Ectodermal cell (in vitro differentiated cells): Measurements from ENCODE around the gene SPOCD1.

Experiments
- H3K27ac ChIP-seq: 2 replicates; pipeline ENCODE4 v1.7.0; 2013; ENCODE audit warnings: mild to moderate bottlenecking, low read depth, low read length; ENCODE audit not compliant: insufficient read depth, poor library complexity, severe bottlenecking
- H3K27me3 ChIP-seq: 2 replicates; pipeline ENCODE4 v1.7.0; 2013; ENCODE audit warnings: mild to moderate bottlenecking, low read length; ENCODE audit not compliant: insufficient read depth, control insufficient read depth, poor library complexity, severe bottlenecking
- H3K36me3 ChIP-seq: one replicate; pipeline ENCODE4 v1.7.0; 2013; ENCODE audit warnings: low read length; ENCODE audit not compliant: control insufficient read depth, insufficient read depth
- H3K4me1 ChIP-seq: one replicate; pipeline ENCODE4 v1.7.0; 2013; ENCODE audit warnings: low read length; ENCODE audit not compliant: control insufficient read depth, insufficient read depth
- H3K4me3 ChIP-seq: 2 replicates; pipeline ENCODE4 v1.7.0; 2013; ENCODE audit warnings: low read depth, low read length, control low read depth; ENCODE audit not compliant: insufficient read depth
- H3K9me3 ChIP-seq: 2 replicates; pipeline ENCODE4 v1.7.0; 2013; ENCODE audit warnings: mild to moderate bottlenecking, low read length, moderate library complexity; ENCODE audit not compliant: control insufficient read depth
- WGBS, 2 experiments: methylation state at CpG; one replicate each; pipeline ENCODE4 v1.1.7; 2013; ENCODE audit warnings: missing lambda C conversion rate in 2 of 2; 5-methylcytosine and 5-hydroxymethylcytosine counted together

Gene SPOCD1

GRCh38 chr1:31802190-31803150 lies 13.4 kb downstream of the SPOCD1 start:
- no peak overlapping the region for H3K4me3 ChIP-seq
- 86 to 87% methylated on average over 12 to 13 of the region's 13 CpGs for WGBS, 2 experiments
- no peaks in the 10 kb centered on the region for H3K27me3 ChIP-seq
- peaks cover 35% of the 10 kb centered on the region for H3K4me1 ChIP-seq
- no peaks in the 10 kb centered on the region for H3K9me3 ChIP-seq
- no peaks in the 10 kb centered on the region for H3K36me3 ChIP-seq
- no peak overlapping the region for H3K27ac ChIP-seq

- WGBS, 2 experiments: 92% methylated on average over 1 of the region's 1 CpG; no CpG with 5 or more reads in 1 of the 2 experiments
- Histone ChIP-seq H3K36me3 (no peaks in the 10 kb centered on the region), H3K4me3 (no peak overlapping the region), H3K27ac (no peak overlapping the region), H3K4me1 (peaks cover 37% of the 10 kb centered on the region), H3K27me3 (no peaks in the 10 kb centered on the region), H3K9me3 (no peaks in the 10 kb centered on the region)
These were observed 14.4 kb downstream of the SPOCD1 start for GRCh38 chr1:31801458-31801857.

DNA sequence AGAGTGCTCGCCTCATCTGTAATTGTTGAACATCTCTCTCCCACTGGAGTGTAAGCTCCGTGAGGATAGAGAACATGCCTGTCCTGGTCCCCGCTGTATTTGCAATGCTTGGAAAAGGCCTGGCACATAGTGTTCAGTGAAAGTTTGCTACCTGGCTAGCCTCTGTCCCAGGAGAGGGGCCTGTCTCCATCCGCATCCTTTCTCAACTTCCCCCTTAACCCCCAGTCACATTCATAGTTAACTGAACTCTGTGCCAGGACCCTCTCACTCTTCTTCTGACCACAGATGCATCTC lies 15.2 kb downstream of the SPOCD1 start:
- 94% methylated on average over 4 of the region's 4 CpGs for WGBS, 2 experiments
- Histone ChIP-seq H3K9me3 (no peaks in the 10 kb centered on the region), H3K27ac (no peak overlapping the region), H3K27me3 (no peaks in the 10 kb centered on the region), H3K4me1 (peaks cover 37% of the 10 kb centered on the region), H3K36me3 (no peaks in the 10 kb centered on the region), H3K4me3 (no peak overlapping the region)

- 85 to 88% methylated on average over 16 of the region's 16 CpGs for WGBS, 2 experiments
- H3K27ac ChIP-seq: no peak overlapping the region
- H3K4me1 ChIP-seq: peaks cover 37% of the 10 kb centered on the region
These were observed 15.7 kb downstream of the SPOCD1 start for GRCh38 chr1:31799895-31800673.

DNA sequence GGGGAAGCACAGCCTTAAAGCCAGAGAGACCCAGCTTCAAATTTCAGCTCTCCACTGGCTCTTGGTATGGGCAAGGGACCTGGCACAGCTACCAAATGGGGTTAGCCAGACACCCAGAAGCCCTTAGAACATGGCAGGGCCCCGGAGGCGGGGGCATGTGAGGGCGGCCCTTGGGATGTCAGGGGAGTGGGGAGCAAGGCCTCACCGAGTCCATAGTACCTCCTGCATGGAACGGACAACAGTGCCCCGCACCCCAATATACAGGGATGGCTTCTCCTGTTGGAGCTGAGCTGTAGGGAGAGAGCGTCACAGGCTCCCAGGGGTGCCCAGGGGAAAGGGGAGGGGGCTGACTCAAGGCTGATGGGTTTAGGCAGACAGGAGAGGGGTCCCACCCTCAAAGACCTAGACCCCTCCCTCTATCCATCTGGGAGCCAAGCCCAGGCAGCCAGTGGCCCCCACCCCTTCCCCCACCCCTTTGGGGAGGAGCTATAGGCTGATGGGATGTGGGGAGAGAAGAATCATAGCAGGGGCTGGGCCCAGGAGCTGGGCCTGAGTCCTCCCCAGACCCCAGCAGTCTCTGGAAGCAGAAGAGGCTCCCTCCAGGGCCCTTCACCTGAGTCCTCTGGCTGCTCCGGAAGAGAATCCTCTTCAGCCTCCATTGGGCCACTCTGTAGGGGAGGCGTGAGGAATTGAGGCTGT lies 16.5 kb downstream of the SPOCD1 start:
- no peak overlapping the region for H3K4me3 ChIP-seq
- H3K27me3 ChIP-seq: no peaks in the 10 kb centered on the region
- H3K27ac ChIP-seq: no peak overlapping the region
- 87 to 89% methylated on average over 9 of the region's 9 CpGs for WGBS, 2 experiments
- H3K4me1 ChIP-seq: peaks cover 37% of the 10 kb centered on the region
- H3K9me3 ChIP-seq: no peaks in the 10 kb centered on the region
- no peaks in the 10 kb centered on the region for H3K36me3 ChIP-seq

More at GRCh38 chr1:31799895-31800673, 15.7 kb downstream of the SPOCD1 start:
- Histone ChIP-seq H3K36me3 (no peaks in the 10 kb centered on the region), H3K9me3 (no peaks in the 10 kb centered on the region), H3K4me3 (no peak overlapping the region), H3K27me3 (no peaks in the 10 kb centered on the region)

DNA sequence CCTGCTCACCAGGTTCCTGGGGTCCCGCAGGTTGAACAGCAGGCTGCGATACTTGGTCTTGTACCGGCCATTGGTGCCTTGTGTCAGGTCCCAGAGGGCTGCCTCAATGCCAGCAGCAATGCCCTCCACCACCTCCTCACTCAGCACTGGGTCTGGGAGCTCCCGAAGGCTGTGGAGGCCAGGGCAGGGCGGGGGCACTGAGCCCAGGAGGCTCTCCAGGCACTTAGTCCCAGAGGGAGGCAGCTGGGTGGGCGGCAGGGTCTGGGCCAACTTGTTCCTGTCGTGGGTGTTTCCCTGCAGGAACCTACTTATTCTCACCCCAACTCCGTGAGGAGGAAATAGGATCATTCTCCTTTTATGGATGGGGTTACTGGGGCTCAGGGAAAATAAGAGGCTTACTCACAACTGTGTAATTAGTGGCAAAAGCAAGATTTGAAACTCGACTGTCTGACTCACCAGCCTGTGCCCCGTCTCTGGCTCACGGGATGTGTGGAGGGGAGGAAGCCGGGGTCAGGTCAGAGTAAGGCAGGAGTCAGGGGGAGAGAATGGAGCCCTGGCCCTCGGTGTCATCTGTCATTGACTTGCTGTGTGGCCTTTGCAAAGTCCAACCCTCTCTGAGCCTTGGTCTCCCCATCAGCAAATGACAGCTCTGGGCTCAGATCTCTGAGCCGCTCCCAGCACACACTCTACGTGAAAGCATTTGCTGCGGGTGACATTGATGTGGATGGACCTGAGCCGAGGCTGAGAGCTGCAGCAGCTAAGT lies 17.2 kb downstream of the SPOCD1 start:
- no peak overlapping the region for H3K4me3 ChIP-seq
- WGBS, 2 experiments: 63 to 64% methylated on average over 17 of the region's 17 CpGs

GRCh38 chr1:31798086-31798432 lies 17.8 kb downstream of the SPOCD1 start:
- Histone ChIP-seq H3K4me1 (peaks cover 37% of the 10 kb centered on the region), H3K36me3 (no peaks in the 10 kb centered on the region), H3K4me3 (no peak overlapping the region), H3K9me3 (no peaks in the 10 kb centered on the region), H3K27me3 (no peaks in the 10 kb centered on the region), H3K27ac (no peak overlapping the region)
- WGBS, 2 experiments: 66% methylated on average over 8 of the region's 8 CpGs

More for the DNA sequence above, 17.2 kb downstream of the SPOCD1 start:
- Histone ChIP-seq H3K9me3 (no peaks in the 10 kb centered on the region), H3K27ac (no peak overlapping the region), H3K36me3 (no peaks in the 10 kb centered on the region), H3K27me3 (no peaks in the 10 kb centered on the region), H3K4me1 (peaks cover 37% of the 10 kb centered on the region)

DNA sequence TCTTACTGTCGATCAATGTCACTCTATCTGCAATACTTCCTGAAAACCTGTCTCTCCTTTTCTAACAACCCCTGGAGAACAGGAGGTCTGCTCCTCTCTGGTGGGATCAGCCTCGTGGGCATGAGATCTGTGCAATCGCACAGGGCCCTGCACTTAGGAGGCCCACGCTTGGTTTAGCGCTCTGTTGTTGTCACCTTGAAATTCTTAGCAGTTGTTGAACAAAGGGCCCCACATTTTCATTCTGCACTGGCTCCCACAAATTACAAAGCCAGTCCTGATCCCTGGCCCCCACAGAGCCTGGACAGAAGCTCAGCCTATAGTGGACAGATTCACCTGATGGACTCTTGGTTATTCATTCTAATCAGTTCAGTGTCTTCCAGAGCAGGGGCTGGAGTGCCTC lies 18.6 kb downstream of the SPOCD1 start:
- Histone ChIP-seq H3K4me1 (peaks cover 37% of the 10 kb centered on the region), H3K36me3 (no peaks in the 10 kb centered on the region), H3K27me3 (no peaks in the 10 kb centered on the region), H3K27ac (no peak overlapping the region), H3K4me3 (no peak overlapping the region), H3K9me3 (no peaks in the 10 kb centered on the region)
- WGBS, 2 experiments: 87 to 92% methylated on average over 5 of the region's 5 CpGs

GRCh38 chr1:31796707-31797106 lies 19.1 kb downstream of the SPOCD1 start:
- Histone ChIP-seq H3K36me3 (no peaks in the 10 kb centered on the region), H3K4me3 (no peak overlapping the region), H3K27me3 (no peaks in the 10 kb centered on the region), H3K9me3 (no peaks in the 10 kb centered on the region), H3K4me1 (peaks cover 37% of the 10 kb centered on the region), H3K27ac (no peak overlapping the region)
- 93 to 94% methylated on average over 7 of the region's 7 CpGs for WGBS, 2 experiments
